KMS-11 (cell line): ENCODE measurements around the gene FGF12.

ENCODE experiments used
- H2AFZ ChIP-seq: fragments of 200-600 bp; sonication (generic); 2 replicates; pipeline ENCODE4 v1.6.1; 2016; ENCODE audit warnings: antibody characterized with exemption, mixed run types, low read depth
- H3K27ac ChIP-seq: fragments of 200-600 bp; sonication (generic); 2 replicates; pipeline ENCODE4 v1.6.1; 2016; ENCODE audit warnings: mild to moderate bottlenecking, mixed run types
- H3K27me3 ChIP-seq: fragments of 200-600 bp; sonication (generic); 2 replicates; pipeline ENCODE4 v1.6.1; 2017; ENCODE audit warnings: mild to moderate bottlenecking, low read depth, mixed run types, moderate library complexity; ENCODE audit not compliant: insufficient read depth
- H3K36me3 ChIP-seq: fragments of 200-600 bp; sonication (generic); 2 replicates; pipeline ENCODE4 v1.6.1; 2017; ENCODE audit warnings: mild to moderate bottlenecking, mixed run types; ENCODE audit not compliant: insufficient read depth
- H3K4me1 ChIP-seq: fragments of 200-600 bp; sonication (generic); 2 replicates; pipeline ENCODE4 v1.6.1; 2016; ENCODE audit warnings: mild to moderate bottlenecking, low read depth, mixed run types; ENCODE audit not compliant: poor library complexity, severe bottlenecking
- H3K4me2 ChIP-seq: fragments of 200-600 bp; sonication (generic); 2 replicates; pipeline ENCODE4 v1.7.0; 2016; ENCODE audit warnings: mild to moderate bottlenecking, mixed run types
- H3K4me3 ChIP-seq: fragments of 200-600 bp; sonication (generic); IDR thresholded peaks from 2 replicates; pipeline ENCODE4 v1.6.1; 2017; ENCODE audit warnings: low read depth, low read length, mixed read lengths; ENCODE audit not compliant: insufficient read depth
- H3K79me2 ChIP-seq: fragments of 200-600 bp; sonication (generic); 2 replicates; pipeline ENCODE4 v1.6.1; 2016; ENCODE audit warnings: low read depth, mixed run types; ENCODE audit not compliant: insufficient read depth
- H3K9ac ChIP-seq: fragments of 200-600 bp; sonication (generic); 2 replicates; pipeline ENCODE4 v1.6.1; 2016; ENCODE audit warnings: mild to moderate bottlenecking, mixed run types
- H4K20me1 ChIP-seq: fragments of 200-600 bp; sonication (generic); 2 replicates; pipeline ENCODE4 v1.6.1; 2016; ENCODE audit warnings: mild to moderate bottlenecking, mixed run types; ENCODE audit not compliant: insufficient read depth
- TF ChIP-seq, protein P1 (sequence below): fragments of 200-600 bp; sonication (generic); conservative IDR thresholded peaks from 2 replicates; pipeline ENCODE4 v1.6.1; 2017; ENCODE audit warnings: low read depth, mild to moderate bottlenecking, antibody characterized with exemption, low read length, moderate library complexity, mixed read lengths

Gene FGF12

DNA sequence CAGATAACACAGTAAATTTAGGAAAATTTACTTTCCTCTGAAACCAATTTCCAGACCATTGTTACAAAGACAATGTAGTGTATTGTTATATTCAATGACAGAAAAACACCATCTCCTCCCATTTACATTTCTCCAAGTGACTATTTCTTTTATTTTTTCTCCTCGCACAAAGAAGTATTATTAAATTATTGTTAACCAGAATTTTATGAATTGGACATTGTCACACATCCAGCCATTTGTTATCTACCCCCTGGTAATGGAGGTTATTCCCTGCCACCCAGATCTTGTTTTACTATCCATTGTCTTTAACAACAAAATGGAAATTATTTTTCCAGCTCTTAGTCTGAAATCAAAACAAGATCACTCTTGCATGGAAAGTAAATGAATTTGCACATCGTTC is 511.3 kb downstream of the FGF12 start:
- Histone ChIP-seq H3K27ac (no peak overlapping the region), H3K4me1 (no peaks in the 10 kb centered on the region), H4K20me1 (no peaks in the 10 kb centered on the region), H2AFZ (no peak overlapping the region), H3K9ac (no peak overlapping the region), H3K79me2 (no peaks in the 10 kb centered on the region), H3K36me3 (no peaks in the 10 kb centered on the region), H3K4me3 (no peak overlapping the region), H3K27me3 (no peaks in the 10 kb centered on the region), H3K4me2 (no peak overlapping the region)
- TF ChIP-seq, protein P1, sequence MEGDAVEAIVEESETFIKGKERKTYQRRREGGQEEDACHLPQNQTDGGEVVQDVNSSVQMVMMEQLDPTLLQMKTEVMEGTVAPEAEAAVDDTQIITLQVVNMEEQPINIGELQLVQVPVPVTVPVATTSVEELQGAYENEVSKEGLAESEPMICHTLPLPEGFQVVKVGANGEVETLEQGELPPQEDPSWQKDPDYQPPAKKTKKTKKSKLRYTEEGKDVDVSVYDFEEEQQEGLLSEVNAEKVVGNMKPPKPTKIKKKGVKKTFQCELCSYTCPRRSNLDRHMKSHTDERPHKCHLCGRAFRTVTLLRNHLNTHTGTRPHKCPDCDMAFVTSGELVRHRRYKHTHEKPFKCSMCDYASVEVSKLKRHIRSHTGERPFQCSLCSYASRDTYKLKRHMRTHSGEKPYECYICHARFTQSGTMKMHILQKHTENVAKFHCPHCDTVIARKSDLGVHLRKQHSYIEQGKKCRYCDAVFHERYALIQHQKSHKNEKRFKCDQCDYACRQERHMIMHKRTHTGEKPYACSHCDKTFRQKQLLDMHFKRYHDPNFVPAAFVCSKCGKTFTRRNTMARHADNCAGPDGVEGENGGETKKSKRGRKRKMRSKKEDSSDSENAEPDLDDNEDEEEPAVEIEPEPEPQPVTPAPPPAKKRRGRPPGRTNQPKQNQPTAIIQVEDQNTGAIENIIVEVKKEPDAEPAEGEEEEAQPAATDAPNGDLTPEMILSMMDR = no peak

DNA sequence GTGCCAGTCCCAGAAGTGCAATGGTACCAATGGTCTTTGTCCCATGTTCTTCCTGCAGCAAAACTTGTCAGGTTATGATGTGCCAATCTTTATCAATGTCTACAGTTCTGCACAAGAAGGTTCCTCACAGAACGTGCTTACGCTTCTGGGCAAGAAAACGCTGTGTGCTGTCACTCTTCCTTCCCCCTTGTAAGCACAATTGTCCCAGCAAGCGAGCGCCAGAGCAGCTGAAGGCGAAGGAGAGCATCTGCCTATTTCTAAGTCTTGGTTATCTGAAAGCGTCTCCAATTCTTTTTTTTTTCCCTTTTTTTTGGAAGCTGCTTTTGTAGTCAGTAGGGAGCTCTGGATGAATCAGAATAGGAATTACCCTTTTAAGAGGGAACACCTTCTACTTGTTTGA is 514.4 kb downstream of the FGF12 start:
- H3K4me1 ChIP-seq = no peaks in the 10 kb centered on the region
- no peak overlapping the region for H3K4me3 ChIP-seq
- no peaks in the 10 kb centered on the region for H3K79me2 ChIP-seq
- no peak overlapping the region for H3K9ac ChIP-seq
- TF ChIP-seq, protein P1 = no peak
- H3K4me2 ChIP-seq = no peak overlapping the region
- H3K36me3 ChIP-seq = no peaks in the 10 kb centered on the region
- H4K20me1 ChIP-seq = no peaks in the 10 kb centered on the region
- H3K27ac ChIP-seq = no peak overlapping the region
- no peak overlapping the region for H2AFZ ChIP-seq
- H3K27me3 ChIP-seq = no peaks in the 10 kb centered on the region

DNA sequence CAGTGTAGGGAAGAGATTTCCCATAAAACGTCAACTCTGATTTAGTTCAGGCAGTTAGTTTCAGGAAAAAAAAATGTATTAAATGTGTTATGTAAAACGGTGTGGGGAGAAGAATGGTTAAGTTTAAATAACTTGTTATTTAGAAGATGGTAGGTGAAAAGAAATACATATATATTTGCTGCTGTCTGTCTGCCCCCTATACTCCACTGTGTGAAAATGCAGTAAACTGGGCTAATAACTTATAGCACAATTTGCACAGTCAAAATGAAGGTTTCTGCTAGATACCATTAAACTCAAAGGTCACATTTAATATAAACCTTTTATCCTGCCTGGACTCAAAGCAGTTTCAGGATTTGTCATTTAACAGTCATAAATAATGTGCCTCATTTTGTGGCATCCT is 515.0 kb downstream of the FGF12 start:
- H3K4me3 ChIP-seq = no peak overlapping the region
- no peaks in the 10 kb centered on the region for H3K36me3 ChIP-seq
- TF ChIP-seq, protein P1 = no peak
- no peaks in the 10 kb centered on the region for H4K20me1 ChIP-seq
- H3K27ac ChIP-seq = no peak overlapping the region
- H3K9ac ChIP-seq = no peak overlapping the region
- no peaks in the 10 kb centered on the region for H3K27me3 ChIP-seq
- no peaks in the 10 kb centered on the region for H3K4me1 ChIP-seq
- H3K4me2 ChIP-seq = no peak overlapping the region
- H3K79me2 ChIP-seq = no peaks in the 10 kb centered on the region
- no peak overlapping the region for H2AFZ ChIP-seq

DNA sequence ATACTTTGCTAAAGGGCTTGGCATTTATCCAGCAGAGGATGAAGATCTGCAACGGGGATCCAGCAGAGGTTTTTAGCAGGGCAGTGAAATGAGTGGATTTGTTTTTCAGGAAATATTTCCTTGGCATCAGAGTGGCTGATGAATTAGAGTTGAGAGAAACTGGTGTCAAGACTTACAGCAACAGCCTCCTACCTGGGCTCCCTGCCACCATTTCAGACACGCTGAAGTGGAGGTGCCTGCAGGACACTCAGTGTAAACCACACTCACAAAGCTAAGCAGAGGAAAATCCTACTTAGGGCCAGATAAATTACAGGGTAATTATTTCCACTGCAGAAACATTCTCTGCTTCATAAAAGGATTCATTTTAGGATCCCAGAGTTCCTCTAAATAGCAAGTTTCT is 519.7 kb downstream of the FGF12 start:
- Histone ChIP-seq H3K4me2 (no peak overlapping the region), H4K20me1 (no peaks in the 10 kb centered on the region), H2AFZ (no peak overlapping the region), H3K9ac (no peak overlapping the region), H3K4me3 (no peak overlapping the region), H3K4me1 (no peaks in the 10 kb centered on the region), H3K36me3 (no peaks in the 10 kb centered on the region), H3K27ac (no peak overlapping the region), H3K79me2 (no peaks in the 10 kb centered on the region), H3K27me3 (no peaks in the 10 kb centered on the region)
- TF ChIP-seq, protein P1 = no peak

DNA sequence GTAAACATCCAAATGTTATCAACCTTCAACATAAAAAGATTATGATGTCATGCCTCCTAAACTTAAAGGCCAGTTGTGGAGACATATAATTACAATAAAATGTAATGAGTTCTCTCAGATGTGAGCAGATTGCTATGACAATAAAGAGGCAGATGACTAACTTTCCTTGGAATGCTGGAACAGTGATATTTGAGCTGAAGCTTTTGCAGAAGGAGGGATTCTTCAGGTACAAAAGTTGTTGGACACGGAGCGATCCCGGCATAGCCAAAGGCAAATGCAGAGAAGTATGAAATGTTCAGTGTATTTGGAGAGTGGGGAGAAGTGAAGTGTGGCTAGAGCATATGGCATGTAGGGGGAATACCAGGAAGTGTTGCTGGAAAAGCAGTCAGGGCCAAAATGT is 520.1 kb downstream of the FGF12 start:
- H3K4me1 ChIP-seq = no peaks in the 10 kb centered on the region
- no peak overlapping the region for H2AFZ ChIP-seq
- no peaks in the 10 kb centered on the region for H3K36me3 ChIP-seq
- TF ChIP-seq, protein P1 = no peak
- no peaks in the 10 kb centered on the region for H4K20me1 ChIP-seq
- no peak overlapping the region for H3K4me3 ChIP-seq
- H3K27ac ChIP-seq = no peak overlapping the region
- no peaks in the 10 kb centered on the region for H3K27me3 ChIP-seq
- no peak overlapping the region for H3K4me2 ChIP-seq
- no peaks in the 10 kb centered on the region for H3K79me2 ChIP-seq
- H3K9ac ChIP-seq = no peak overlapping the region
